ENCODE results near the gene NCKAP5.

The NCKAP5 gene

DNA sequence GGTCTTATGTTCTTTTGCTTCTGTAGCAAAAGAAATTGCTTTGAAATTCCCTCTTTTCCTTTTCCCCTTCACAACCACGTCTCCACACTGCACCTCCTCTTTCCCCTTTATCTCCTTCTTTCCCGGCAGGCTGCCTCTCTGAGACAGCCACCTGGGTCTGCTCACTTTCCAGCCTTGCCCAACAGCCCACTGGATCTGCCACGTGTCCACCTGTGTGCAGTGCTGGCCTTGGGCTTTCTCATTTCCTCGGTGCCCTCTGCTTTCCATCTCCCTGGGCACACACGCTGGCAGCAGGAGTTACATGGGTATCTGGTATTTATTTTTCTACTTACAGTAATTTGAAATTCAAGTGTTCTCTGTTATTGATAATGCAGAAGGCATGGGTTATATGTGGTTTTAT, 684.8 kb downstream of the NCKAP5 start:
- no peak for DNase-seq (ENCODE audit: low read depth)
- no peak overlapping the region for H3K4me3 ChIP-seq (ENCODE audit: low read depth, low read length)
- TF ChIP-seq, protein P1, sequence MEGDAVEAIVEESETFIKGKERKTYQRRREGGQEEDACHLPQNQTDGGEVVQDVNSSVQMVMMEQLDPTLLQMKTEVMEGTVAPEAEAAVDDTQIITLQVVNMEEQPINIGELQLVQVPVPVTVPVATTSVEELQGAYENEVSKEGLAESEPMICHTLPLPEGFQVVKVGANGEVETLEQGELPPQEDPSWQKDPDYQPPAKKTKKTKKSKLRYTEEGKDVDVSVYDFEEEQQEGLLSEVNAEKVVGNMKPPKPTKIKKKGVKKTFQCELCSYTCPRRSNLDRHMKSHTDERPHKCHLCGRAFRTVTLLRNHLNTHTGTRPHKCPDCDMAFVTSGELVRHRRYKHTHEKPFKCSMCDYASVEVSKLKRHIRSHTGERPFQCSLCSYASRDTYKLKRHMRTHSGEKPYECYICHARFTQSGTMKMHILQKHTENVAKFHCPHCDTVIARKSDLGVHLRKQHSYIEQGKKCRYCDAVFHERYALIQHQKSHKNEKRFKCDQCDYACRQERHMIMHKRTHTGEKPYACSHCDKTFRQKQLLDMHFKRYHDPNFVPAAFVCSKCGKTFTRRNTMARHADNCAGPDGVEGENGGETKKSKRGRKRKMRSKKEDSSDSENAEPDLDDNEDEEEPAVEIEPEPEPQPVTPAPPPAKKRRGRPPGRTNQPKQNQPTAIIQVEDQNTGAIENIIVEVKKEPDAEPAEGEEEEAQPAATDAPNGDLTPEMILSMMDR (IDR thresholded peaks at IDR 0.05; ENCODE audit: low read depth, low read length): no peak

DNA sequence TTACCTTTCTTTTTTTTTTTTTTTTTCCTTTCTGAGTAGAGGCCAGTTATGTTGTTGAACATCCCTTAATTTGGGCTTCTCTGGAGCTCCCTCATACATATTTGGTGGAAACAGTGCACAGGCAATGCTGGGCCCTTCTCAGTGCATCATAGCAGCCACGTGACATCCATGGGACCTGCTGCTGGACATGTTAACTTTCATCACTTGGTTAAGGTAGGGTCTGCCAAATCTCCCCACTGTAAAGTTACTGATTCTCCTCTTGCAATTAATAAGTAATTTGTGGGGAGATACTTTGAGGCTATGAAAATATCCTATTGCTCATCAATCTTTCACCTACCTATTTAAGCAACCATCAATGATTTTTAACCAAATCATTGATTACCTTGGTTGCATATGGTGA, 686.7 kb downstream of the NCKAP5 start:
- no peak overlapping the region for H3K4me3 ChIP-seq (ENCODE audit: low read depth, low read length)
- DNase-seq (ENCODE audit: low read depth): no peak
- no peak for TF ChIP-seq MYC (IDR thresholded peaks at IDR 0.05; ENCODE audit: low read depth, low read length)
- TF ChIP-seq, protein P1 (IDR thresholded peaks at IDR 0.05; ENCODE audit: low read depth, low read length): no peak
- TF ChIP-seq MAX (IDR thresholded peaks at IDR 0.05; ENCODE audit: low read depth, low read length): no peak

DNA sequence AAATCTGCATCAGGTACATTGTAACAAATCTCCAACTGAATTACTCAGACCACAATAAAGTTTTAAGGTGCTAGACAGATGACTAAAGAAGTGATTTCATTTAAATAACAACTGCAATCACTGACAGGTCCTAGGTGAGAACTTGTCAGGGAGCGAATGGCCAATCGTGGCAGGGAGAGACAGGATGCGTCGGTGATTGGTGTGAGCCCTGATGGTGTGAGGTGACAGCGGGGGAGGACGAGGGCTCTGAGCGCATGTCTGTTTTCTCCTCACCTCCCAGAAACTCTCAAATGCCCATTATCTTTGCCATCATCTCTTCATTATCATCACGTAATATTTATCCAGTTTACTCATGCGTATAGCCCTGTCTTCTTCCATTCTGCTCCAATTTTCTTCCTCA, 690.3 kb downstream of the NCKAP5 start:
- no peak for DNase-seq (ENCODE audit: low read depth)
- H3K4me3 ChIP-seq (ENCODE audit: low read depth, low read length): no peak overlapping the region
- no peak for TF ChIP-seq MYC (IDR thresholded peaks at IDR 0.05; ENCODE audit: low read depth, low read length)

GRCh38 chr2:132876745-132877391, 691.4 kb downstream of the NCKAP5 start:
- no peak for DNase-seq (ENCODE audit: low read depth)
- TF ChIP-seq POLR2A (IDR thresholded peaks at IDR 0.05; ENCODE audit: extremely low read depth, insufficient read length) (no peak), MAX (IDR thresholded peaks at IDR 0.05; ENCODE audit: low read depth, low read length) (no peak), MYC (IDR thresholded peaks at IDR 0.05; ENCODE audit: low read depth, low read length) (no peak)
- TF ChIP-seq, protein P1 (IDR thresholded peaks at IDR 0.05; ENCODE audit: low read depth, low read length): no peak
- no peak overlapping the region for H3K4me3 ChIP-seq (ENCODE audit: low read depth, low read length)

GRCh38 chr2:132875193-132875592, 693.1 kb downstream of the NCKAP5 start:
- no peak overlapping the region for H3K4me3 ChIP-seq (ENCODE audit: low read depth, low read length)
- no peak for DNase-seq (ENCODE audit: low read depth)
- TF ChIP-seq, protein P1 (IDR thresholded peaks at IDR 0.05; ENCODE audit: low read depth, low read length): no peak
- TF ChIP-seq MAX (IDR thresholded peaks at IDR 0.05; ENCODE audit: low read depth, low read length) (no peak), MYC (IDR thresholded peaks at IDR 0.05; ENCODE audit: low read depth, low read length) (no peak), POLR2A (IDR thresholded peaks at IDR 0.05; ENCODE audit: extremely low read depth, insufficient read length) (no peak)

DNA sequence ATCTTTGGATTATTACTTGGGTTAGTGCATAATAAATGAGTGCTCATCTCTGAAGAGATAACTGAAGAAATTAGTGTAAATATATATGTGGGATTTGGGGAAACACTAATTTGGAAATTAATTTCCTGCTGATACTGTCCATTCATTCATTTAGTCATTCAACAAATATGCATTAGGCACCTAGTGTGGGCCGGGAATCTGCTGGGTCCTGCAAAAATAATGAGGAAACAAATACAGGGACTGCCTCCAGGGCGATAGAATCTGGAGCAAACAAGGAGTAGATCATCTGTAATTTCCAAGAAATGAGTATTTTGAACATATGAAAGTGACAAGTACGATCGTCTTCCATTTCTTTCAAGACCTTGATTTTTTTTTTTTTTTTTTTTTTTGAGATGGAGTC, 694.5 kb downstream of the NCKAP5 start:
- no peak overlapping the region for H3K4me3 ChIP-seq (ENCODE audit: low read depth, low read length)
- no peak for TF ChIP-seq MAX (IDR thresholded peaks at IDR 0.05; ENCODE audit: low read depth, low read length)
- TF ChIP-seq MYC (IDR thresholded peaks at IDR 0.05; ENCODE audit: low read depth, low read length): no peak
- TF ChIP-seq POLR2A (IDR thresholded peaks at IDR 0.05; ENCODE audit: extremely low read depth, insufficient read length): no peak
- TF ChIP-seq, protein P1 (IDR thresholded peaks at IDR 0.05; ENCODE audit: low read depth, low read length): no peak
- no peak for DNase-seq (ENCODE audit: low read depth)

Data from NB4 (cell line).